ENCODE measurements around the gene BRME1. TPM values are rescaled to one million over a fixed set of nuclear protein-coding genes. Genes with fewer than 3 reads are reported as not detected.

BRME1 gene
- total and polyA plus RNA-seq, 2 of the 13 experiments (the other 11 are each of a cell fraction or from before 2014, with no cell fraction given) = 0.74 to 1.5 TPM

GRCh38 chr19:13850910-13851733 is 54.8 kb downstream of the BRME1 start (continued):
- TF ChIP-seq ZNF550 (CRISPR knock-in tag; IDR thresholded peaks at IDR 0.05; ENCODE audit: borderline replicate concordance) (no peak), ZNF646 (CRISPR knock-in tag; IDR thresholded peaks at IDR 0.05) (no peak), CCAR2 (optimal IDR thresholded peaks at IDR 0.05; ENCODE audit: low read depth, low read length) (no peak), CC2D1A (CRISPR knock-in tag; IDR thresholded peaks at IDR 0.05) (no peak), FOXA1 (IDR thresholded peaks at IDR 0.05) (no peak), FOXA1 (CRISPR knock-in tag; IDR thresholded peaks at IDR 0.05) (no peak), ZNF142 (CRISPR knock-in tag; IDR thresholded peaks at IDR 0.05) (no peak), NFKB2 (CRISPR knock-in tag; IDR thresholded peaks at IDR 0.05; ENCODE audit: borderline replicate concordance) (0 out of 2 replicates have a peak, but pooled peaks have one; percentile 21), ETS1 (CRISPR knock-in tag; IDR thresholded peaks at IDR 0.05) (no peak), SAP130 (CRISPR knock-in tag; IDR thresholded peaks at IDR 0.05; ENCODE audit: low read depth) (peak; percentile 76), ZXDC (CRISPR knock-in tag; IDR thresholded peaks at IDR 0.05) (no peak), HMG20B (CRISPR knock-in tag; conservative IDR thresholded peaks at IDR 0.05) (no peak)
